ENCODE data around the gene SEMA4A.

GRCh38 chr1:156124557-156125483 is 28.6 kb upstream of the SEMA4A start:
- TF ChIP-seq, protein P1, sequence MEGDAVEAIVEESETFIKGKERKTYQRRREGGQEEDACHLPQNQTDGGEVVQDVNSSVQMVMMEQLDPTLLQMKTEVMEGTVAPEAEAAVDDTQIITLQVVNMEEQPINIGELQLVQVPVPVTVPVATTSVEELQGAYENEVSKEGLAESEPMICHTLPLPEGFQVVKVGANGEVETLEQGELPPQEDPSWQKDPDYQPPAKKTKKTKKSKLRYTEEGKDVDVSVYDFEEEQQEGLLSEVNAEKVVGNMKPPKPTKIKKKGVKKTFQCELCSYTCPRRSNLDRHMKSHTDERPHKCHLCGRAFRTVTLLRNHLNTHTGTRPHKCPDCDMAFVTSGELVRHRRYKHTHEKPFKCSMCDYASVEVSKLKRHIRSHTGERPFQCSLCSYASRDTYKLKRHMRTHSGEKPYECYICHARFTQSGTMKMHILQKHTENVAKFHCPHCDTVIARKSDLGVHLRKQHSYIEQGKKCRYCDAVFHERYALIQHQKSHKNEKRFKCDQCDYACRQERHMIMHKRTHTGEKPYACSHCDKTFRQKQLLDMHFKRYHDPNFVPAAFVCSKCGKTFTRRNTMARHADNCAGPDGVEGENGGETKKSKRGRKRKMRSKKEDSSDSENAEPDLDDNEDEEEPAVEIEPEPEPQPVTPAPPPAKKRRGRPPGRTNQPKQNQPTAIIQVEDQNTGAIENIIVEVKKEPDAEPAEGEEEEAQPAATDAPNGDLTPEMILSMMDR (IDR thresholded peaks at IDR 0.05; ENCODE audit: insufficient read depth, low read depth, low read length): no peak
- TF ChIP-seq EZH2 (IDR thresholded peaks at IDR 0.05; ENCODE audit: insufficient read depth, low read length): no peak

All from astrocyte (in vitro differentiated cells and primary cell).